ENCODE results near the gene RAD50. TPM values are rescaled to one million over a fixed set of nuclear protein-coding genes. Genes with fewer than 3 reads are reported as not detected.
A peak's percentile ranks its signal among the peaks of the same experiment; 100 is the strongest.

RAD50 gene
- total RNA-seq, 6 experiments from 2014 or later: 11.6 to 27.7 (median 12.8) TPM

DNA sequence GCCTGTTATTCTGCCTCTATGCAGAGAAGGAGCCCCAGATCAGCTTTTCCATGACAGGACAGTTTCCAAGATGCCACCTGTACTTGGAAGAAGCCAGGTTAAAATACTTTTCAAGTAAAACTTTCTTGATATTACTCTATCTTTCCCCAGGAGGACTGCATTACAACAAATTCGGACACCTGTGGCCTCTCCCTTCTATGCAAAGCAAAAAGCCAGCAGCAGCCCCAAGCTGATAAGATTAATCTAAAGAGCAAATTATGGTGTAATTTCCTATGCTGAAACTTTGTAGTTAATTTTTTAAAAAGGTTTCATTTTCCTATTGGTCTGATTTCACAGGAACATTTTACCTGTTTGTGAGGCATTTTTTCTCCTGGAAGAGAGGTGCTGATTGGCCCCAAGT lies 116.7 kb downstream of the RAD50 start:
- H3K27me3 Mint-ChIP-seq (ENCODE audit: insufficient read depth): peaks cover 4% of the 10 kb centered on the region
- no peaks in the 10 kb centered on the region for H3K36me3 Mint-ChIP-seq (ENCODE audit: low read depth)
- no peak overlapping the region for H3K27ac Mint-ChIP-seq
- no peak for DNase-seq
- H3K4me1 Mint-ChIP-seq (ENCODE audit: low read depth): peaks cover 51% of the 10 kb centered on the region
- no peak overlapping the region for H3K4me3 Mint-ChIP-seq
- H3K9me3 Mint-ChIP-seq: no peaks in the 10 kb centered on the region
- TF ChIP-seq, protein P1, sequence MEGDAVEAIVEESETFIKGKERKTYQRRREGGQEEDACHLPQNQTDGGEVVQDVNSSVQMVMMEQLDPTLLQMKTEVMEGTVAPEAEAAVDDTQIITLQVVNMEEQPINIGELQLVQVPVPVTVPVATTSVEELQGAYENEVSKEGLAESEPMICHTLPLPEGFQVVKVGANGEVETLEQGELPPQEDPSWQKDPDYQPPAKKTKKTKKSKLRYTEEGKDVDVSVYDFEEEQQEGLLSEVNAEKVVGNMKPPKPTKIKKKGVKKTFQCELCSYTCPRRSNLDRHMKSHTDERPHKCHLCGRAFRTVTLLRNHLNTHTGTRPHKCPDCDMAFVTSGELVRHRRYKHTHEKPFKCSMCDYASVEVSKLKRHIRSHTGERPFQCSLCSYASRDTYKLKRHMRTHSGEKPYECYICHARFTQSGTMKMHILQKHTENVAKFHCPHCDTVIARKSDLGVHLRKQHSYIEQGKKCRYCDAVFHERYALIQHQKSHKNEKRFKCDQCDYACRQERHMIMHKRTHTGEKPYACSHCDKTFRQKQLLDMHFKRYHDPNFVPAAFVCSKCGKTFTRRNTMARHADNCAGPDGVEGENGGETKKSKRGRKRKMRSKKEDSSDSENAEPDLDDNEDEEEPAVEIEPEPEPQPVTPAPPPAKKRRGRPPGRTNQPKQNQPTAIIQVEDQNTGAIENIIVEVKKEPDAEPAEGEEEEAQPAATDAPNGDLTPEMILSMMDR (IDR thresholded peaks at IDR 0.05): no peak

GRCh38 chr5:132673939-132674630 lies 117.3 kb downstream of the RAD50 start, which contains the start of gene IL4:
Gene IL4, plus strand, starts transcription at chr5:132673989. Its CDS starts 62 bp downstream, at chr5:132674051.
- Mint-ChIP-seq H3K9me3 (no peaks in the 10 kb centered on the region), H3K4me3 (peak within 1 kb of the TSS; percentile 79), H3K27ac (peak within 1 kb of the TSS; percentile 93), H3K4me1 (ENCODE audit: low read depth) (peaks cover 51% of the 10 kb centered on the region), H3K27me3 (ENCODE audit: insufficient read depth) (peaks cover 4% of the 10 kb centered on the region), H3K36me3 (ENCODE audit: low read depth) (no peaks in the 10 kb centered on the region)
- no peak for DNase-seq
- TF ChIP-seq, protein P1 (IDR thresholded peaks at IDR 0.05): no peak

DNA sequence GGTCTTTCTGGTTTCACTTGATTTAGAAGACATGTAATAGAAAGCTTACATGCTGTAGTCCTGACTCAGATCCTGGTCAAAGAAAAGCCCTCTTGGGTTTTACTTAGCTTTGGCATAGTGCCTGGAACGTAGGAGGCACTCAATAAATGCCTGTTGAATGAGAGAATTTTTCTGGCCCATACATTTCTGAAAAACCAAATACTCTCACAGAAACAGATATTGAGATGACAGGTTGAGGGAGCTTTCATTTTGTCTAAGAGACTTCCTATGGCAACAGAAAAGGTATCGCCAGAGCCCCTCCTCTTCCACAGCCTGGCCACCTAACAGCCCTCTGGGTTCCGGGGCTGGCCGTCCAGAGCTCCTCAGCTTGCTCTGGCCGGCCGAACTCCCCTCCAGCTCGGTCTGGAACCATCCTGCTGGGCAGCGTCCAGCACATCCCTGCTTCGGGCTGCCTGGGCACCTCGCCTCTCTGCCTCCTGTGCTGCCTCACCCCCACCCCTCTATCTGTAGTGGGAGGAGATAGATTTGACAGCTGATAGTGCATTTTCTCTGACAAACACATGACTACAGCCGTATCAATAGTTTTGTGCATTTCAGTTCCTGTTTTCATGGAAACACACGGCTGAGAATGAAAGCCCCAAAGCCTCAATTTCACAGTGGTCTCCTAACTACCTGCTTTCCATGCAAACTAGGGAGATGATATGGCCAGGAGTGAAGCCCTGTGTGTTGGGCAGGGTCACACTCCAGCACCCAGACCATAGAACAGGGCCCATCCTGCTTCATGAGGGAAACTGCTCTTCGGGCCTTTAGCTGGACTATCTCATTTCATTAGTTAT lies 118.1 kb downstream of the RAD50 start:
- peak; percentile 96 for DNase-seq
- H3K4me1 Mint-ChIP-seq (ENCODE audit: low read depth): peaks cover 54% of the 10 kb centered on the region
- H3K27me3 Mint-ChIP-seq (ENCODE audit: insufficient read depth): peaks cover 4% of the 10 kb centered on the region
- peak overlapping the region; percentile 93 for H3K27ac Mint-ChIP-seq
- H3K4me3 Mint-ChIP-seq: peak overlapping the region; percentile 79
- TF ChIP-seq, protein P1 (IDR thresholded peaks at IDR 0.05): no peak
- no peaks in the 10 kb centered on the region for H3K36me3 Mint-ChIP-seq (ENCODE audit: low read depth)
- H3K9me3 Mint-ChIP-seq: no peaks in the 10 kb centered on the region

DNA sequence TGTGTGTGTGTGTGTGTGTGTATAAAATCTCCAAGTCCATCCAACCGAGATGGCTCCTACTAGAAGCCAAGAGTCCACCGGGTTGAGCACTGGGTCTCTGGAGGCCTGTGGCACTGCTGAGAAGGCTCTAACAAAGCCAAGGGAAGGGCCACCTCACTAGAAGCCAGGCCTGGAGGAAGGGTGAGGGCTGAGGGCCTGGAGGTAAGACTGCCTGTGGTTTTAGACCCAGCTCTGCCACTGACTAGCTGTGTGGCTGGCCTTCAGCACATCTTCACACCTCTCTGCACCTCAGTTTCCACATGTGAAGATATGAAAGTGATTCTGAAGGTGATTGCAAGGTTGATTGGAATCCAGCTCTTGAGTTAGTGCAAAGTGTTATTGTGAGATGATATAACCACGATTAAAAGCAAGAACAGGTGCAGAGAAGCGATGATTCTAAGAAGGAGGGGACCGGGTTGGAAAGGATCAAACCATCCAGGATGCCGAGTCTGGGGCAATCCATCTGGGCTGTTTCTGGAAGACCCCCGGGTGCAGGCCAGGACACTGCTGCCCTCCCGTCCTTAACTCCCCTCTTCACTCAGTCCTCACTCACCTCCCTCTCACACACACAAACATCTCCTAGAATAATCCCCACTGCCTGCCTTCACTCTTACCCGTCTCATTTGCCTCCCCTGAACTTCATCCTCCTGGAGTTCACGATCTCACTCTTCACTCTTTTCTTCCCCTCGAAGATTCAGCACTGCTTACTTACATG lies 119.3 kb downstream of the RAD50 start:
- H3K4me1 Mint-ChIP-seq (ENCODE audit: low read depth): peaks cover 59% of the 10 kb centered on the region
- H3K36me3 Mint-ChIP-seq (ENCODE audit: low read depth): no peaks in the 10 kb centered on the region
- no peaks in the 10 kb centered on the region for H3K9me3 Mint-ChIP-seq
- TF ChIP-seq, protein P1 (IDR thresholded peaks at IDR 0.05): no peak
- H3K4me3 Mint-ChIP-seq: no peak overlapping the region
- H3K27me3 Mint-ChIP-seq (ENCODE audit: insufficient read depth): peaks cover 2% of the 10 kb centered on the region; the same call in 1 of the 2 replicates
- no peak for DNase-seq
- peak overlapping the region; percentile 93 for H3K27ac Mint-ChIP-seq

GRCh38 chr5:132677191-132677590 lies 120.4 kb downstream of the RAD50 start:
- Mint-ChIP-seq H3K9me3 (no peaks in the 10 kb centered on the region), H3K27ac (peak overlapping the region; percentile 84), H3K4me3 (peak overlapping the region; percentile 35; the same call in 1 of the 2 replicates), H3K36me3 (ENCODE audit: low read depth) (no peaks in the 10 kb centered on the region), H3K27me3 (ENCODE audit: insufficient read depth) (peaks cover 2% of the 10 kb centered on the region; the same call in 1 of the 2 replicates), H3K4me1 (ENCODE audit: low read depth) (peaks cover 59% of the 10 kb centered on the region)
- TF ChIP-seq, protein P1 (IDR thresholded peaks at IDR 0.05): peak; percentile 80
- DNase-seq: peak; percentile 93

Data from HFFc6 (cell line).